Nephron (organoid): ENCODE results near the gene AOPEP.

Experiments
- H3K27ac Mint-ChIP-seq, 3 experiments: 2 replicates each; pipeline ENCODE4 v1.8.0; 2020; ENCODE audit warnings: mixed read lengths in 3 of 3, mild to moderate bottlenecking in 2 of 3, moderate library complexity in 1 of 3
- H3K27me3 Mint-ChIP-seq: 2 replicates; pipeline ENCODE4 v1.8.0; 2021; ENCODE audit warnings: low read depth, mild to moderate bottlenecking, moderate library complexity, mixed read lengths
- H3K36me3 Mint-ChIP-seq: 2 replicates; pipeline ENCODE4 v1.8.0; 2020; ENCODE audit warnings: low read depth, mixed read lengths
- H3K4me1 Mint-ChIP-seq: 2 replicates; pipeline ENCODE4 v1.8.0; 2020; ENCODE audit warnings: mixed read lengths
- H3K4me3 Mint-ChIP-seq, 3 experiments: 2 replicates each; pipeline ENCODE4 v1.8.0; 2020; ENCODE audit warnings: mild to moderate bottlenecking in 3 of 3, mixed read lengths in 3 of 3, moderate library complexity in 2 of 3
- H3K9me3 Mint-ChIP-seq: 2 replicates; pipeline ENCODE4 v1.8.0; 2020; ENCODE audit warnings: mixed read lengths
- CTCF ChIP-seq, 3 experiments: fragments of 200-600 bp; sonication (generic); IDR thresholded peaks; one replicate each; pipeline ENCODE4 v1.5.0; 2021; ENCODE audit warnings: antibody characterized with exemption in 3 of 3; ENCODE audit not compliant: unreplicated experiment in 3 of 3

Gene AOPEP

GRCh38 chr9:95128177-95128524 is 401.7 kb downstream of the AOPEP start:
- no peaks in the 10 kb centered on the region for H3K9me3 Mint-ChIP-seq
- no peaks in the 10 kb centered on the region for H3K27me3 Mint-ChIP-seq
- no peak for TF ChIP-seq CTCF (IDR thresholded peaks at IDR 0.05; ENCODE audit: unreplicated experiment in 3 of 3)
- no peak overlapping the region for H3K4me3 Mint-ChIP-seq
- H3K27ac Mint-ChIP-seq = no peak overlapping the region
- H3K36me3 Mint-ChIP-seq = peaks cover 5% of the 10 kb centered on the region
- peaks cover 37% of the 10 kb centered on the region for H3K4me1 Mint-ChIP-seq

GRCh38 chr9:95129476-95130291 is 403.2 kb downstream of the AOPEP start:
- H3K4me1 Mint-ChIP-seq = peaks cover 41% of the 10 kb centered on the region
- no peaks in the 10 kb centered on the region for H3K36me3 Mint-ChIP-seq
- TF ChIP-seq CTCF (IDR thresholded peaks at IDR 0.05; ENCODE audit: unreplicated experiment in 3 of 3) = no peak
- peaks cover 4% of the 10 kb centered on the region for H3K27me3 Mint-ChIP-seq
- H3K9me3 Mint-ChIP-seq = no peaks in the 10 kb centered on the region
- no peak overlapping the region for H3K4me3 Mint-ChIP-seq
- H3K27ac Mint-ChIP-seq = peak overlapping the region; percentile 39 to 72 (median 53)

GRCh38 chr9:95130484-95130883 is 404.0 kb downstream of the AOPEP start:
- H3K27ac Mint-ChIP-seq = peak overlapping the region; percentile 39 to 72 (median 53)
- peak overlapping the region in 1 of 3 experiments; percentile 20 for H3K4me3 Mint-ChIP-seq

GRCh38 chr9:95131023-95131943 is 404.8 kb downstream of the AOPEP start:
- Mint-ChIP-seq H3K9me3 (no peaks in the 10 kb centered on the region), H3K4me3 (peak overlapping the region; percentile 4 to 24 (median 9)), H3K27me3 (peaks cover 4% of the 10 kb centered on the region), H3K27ac (peak overlapping the region; percentile 59 to 62 (median 62)), H3K36me3 (no peaks in the 10 kb centered on the region), H3K4me1 (peaks cover 34% of the 10 kb centered on the region)
- TF ChIP-seq CTCF (IDR thresholded peaks at IDR 0.05; ENCODE audit: unreplicated experiment in 3 of 3) = peak; percentile 86 to 91 (median 89)

More at GRCh38 chr9:95130484-95130883, 404.0 kb downstream of the AOPEP start:
- Mint-ChIP-seq H3K4me1 (peaks cover 40% of the 10 kb centered on the region), H3K27me3 (peaks cover 4% of the 10 kb centered on the region), H3K36me3 (no peaks in the 10 kb centered on the region), H3K9me3 (no peaks in the 10 kb centered on the region)
- TF ChIP-seq CTCF (IDR thresholded peaks at IDR 0.05; ENCODE audit: unreplicated experiment in 3 of 3) = no peak

GRCh38 chr9:95132366-95133324 is 406.1 kb downstream of the AOPEP start:
- no peak for TF ChIP-seq CTCF (IDR thresholded peaks at IDR 0.05; ENCODE audit: unreplicated experiment in 3 of 3)
- H3K9me3 Mint-ChIP-seq = no peaks in the 10 kb centered on the region
- peaks cover 3% of the 10 kb centered on the region for H3K36me3 Mint-ChIP-seq
- H3K4me1 Mint-ChIP-seq = peaks cover 37% of the 10 kb centered on the region
- peak overlapping the region; percentile 16 to 46 (median 18) for H3K27ac Mint-ChIP-seq
- H3K4me3 Mint-ChIP-seq = no peak overlapping the region
- peaks cover 4% of the 10 kb centered on the region for H3K27me3 Mint-ChIP-seq
